Thyroid gland (tissue), 4 donors: ENCODE results near the gene CRABP2.
A peak's percentile ranks its signal among the peaks of the same experiment; 100 is the strongest.

Experiments used
- CTCF ChIP-seq, 6 experiments: fragments of 200-600 bp in 3 of 6; fragments of 450-650 bp in 3 of 6; sonication (generic) in 3 of 6; IDR thresholded peaks; one replicate each; pipeline ENCODE4 v1.5.1; 2016 to 2019; ENCODE audit warnings: antibody characterized with exemption in 6 of 6, mild to moderate bottlenecking in 2 of 6, inconsistent platforms in 1 of 6, moderate library complexity in 1 of 6
- POLR2A ChIP-seq, 2 donors: fragments of 450-650 bp; IDR thresholded peaks; one replicate each; pipeline ENCODE4 v1.6.1; 2017; ENCODE audit warnings: antibody characterized with exemption in 2 of 2, mild to moderate bottlenecking in 2 of 2, moderate library complexity in 1 of 2

GRCh38 chr1:156659988-156660751 lies 45.2 kb downstream of the CRABP2 start:
- TF ChIP-seq CTCF (IDR thresholded peaks at IDR 0.05) (peak; percentile 85 to 99 (median 94)), POLR2A (IDR thresholded peaks at IDR 0.05) (no peak)
